HT-29 (cell line): Measurements from ENCODE around the gene CD3D. TPM values are rescaled to one million over a fixed set of nuclear protein-coding genes. Genes with fewer than 3 reads are reported as not detected.

Source experiments
- DNase-seq: peaks from one replicate; pipeline ENCODE4 v3.0.0-alpha.2; 2015; ENCODE audit warnings: low spot score
- small RNA-seq: library from RNA; depleted of rRNA; stranded (forward); fragments of <200 nt; gene quantifications from one replicate; pipeline ENCODE3, GENCODE V24; 2014
- total RNA-seq: library from RNA; depleted of rRNA; stranded (reverse); fragments of >200 nt; shearing (Covaris generic); gene quantifications from 2 replicates; pipeline ENCODE4 v1.2.3, GENCODE V29; 2014; rRNA removed

CD3D gene
- total RNA-seq, 1 experiment from 2014 or later, result not detected

- DNase-seq, result no peak
Observed at GRCh38 chr11:118304227-118304567, 38.3 kb downstream of the CD3D start.

GRCh38 chr11:118301600-118302195, 40.8 kb downstream of the CD3D start:
- no peak for DNase-seq

- DNase-seq, result peak; percentile 77
Observed at GRCh38 chr11:118295815-118296454, 46.6 kb downstream of the CD3D start.

GRCh38 chr11:118295199-118295598, 47.3 kb downstream of the CD3D start:
- DNase-seq, result no peak

GRCh38 chr11:118294053-118294452, 48.5 kb downstream of the CD3D start:
- no peak for DNase-seq

- DNase-seq, result peak; percentile 54
Observed at GRCh38 chr11:118291477-118292135, 50.9 kb downstream of the CD3D start.

GRCh38 chr11:118290923-118291322, 51.6 kb downstream of the CD3D start:
- DNase-seq, result peak; percentile 92

GRCh38 chr11:118289401-118289800, 53.1 kb downstream of the CD3D start:
- DNase-seq, result no peak

Small RNAs within 50 kb of the gene (small RNA-seq; reads per million reads assigned to genes)
- gene AP001582.1, result not detected

Other genes starting within 250 kb of the CD3D start
- gene SCN4B, start 189.9 kb downstream of the CD3D start, total RNA-seq, result not detected in 2 replicates
- not detected in 2 replicates for gene SCN2B, start 166.1 kb downstream of the CD3D start, total RNA-seq
- gene JAML, start 117.7 kb downstream of the CD3D start, total RNA-seq, result 0.10 TPM in 1 of 2 replicates, not detected in the other
- 11.1 and 11.7 TPM in 2 replicates for gene MPZL3, start 90.3 kb downstream of the CD3D start, total RNA-seq
- 24.3 and 30.4 TPM in 2 replicates for gene MPZL2, start 78.4 kb downstream of the CD3D start, total RNA-seq
- not detected in 2 replicates for gene CD3E, start 38.0 kb downstream of the CD3D start, total RNA-seq
- gene CD3G, start 1.6 kb upstream of the CD3D start, total RNA-seq, result not detected in 2 replicates
- 23.6 and 24.1 TPM in 2 replicates for gene UBE4A, start 16.9 kb upstream of the CD3D start, total RNA-seq
- 222 and 227 TPM in 2 replicates for gene ATP5MG, start 58.9 kb upstream of the CD3D start, total RNA-seq
- gene KMT2A, start 93.8 kb upstream of the CD3D start, total RNA-seq, result 49.7 and 54.8 TPM in 2 replicates
- gene TTC36, start 184.8 kb upstream of the CD3D start, total RNA-seq, result not detected in 2 replicates
- gene TMEM25, start 188.5 kb upstream of the CD3D start, total RNA-seq, result 4.3 and 4.4 TPM in 2 replicates
- gene IFT46, start 223.2 kb upstream of the CD3D start, total RNA-seq, result 17.6 and 18.7 TPM in 2 replicates
- gene ARCN1, start 229.7 kb upstream of the CD3D start, total RNA-seq, result 79.4 and 84.9 TPM in 2 replicates